ENCODE measurements around the gene CEP68.

- TF ChIP-seq EZH2 (IDR thresholded peaks at IDR 0.05; ENCODE audit: insufficient read depth, poor library complexity, severe bottlenecking) (no peak), EZH2phosphoT487 (IDR thresholded peaks at IDR 0.05; ENCODE audit: insufficient read depth, low read depth) (no peak)
These were observed 40.5 kb upstream of the CEP68 start for GRCh38 chr2:65015731-65016130.
